HepG2 (cell line): Measurements from ENCODE around the gene STK4. TPM values are rescaled to one million over a fixed set of nuclear protein-coding genes. Genes with fewer than 3 reads are reported as not detected.

ENCODE experiments used
- AGO2 ChIP-seq: fragments of 200-400 bp; formaldehyde crosslinking; optimal IDR thresholded peaks from 2 replicates; pipeline ENCODE3; 2017; ENCODE audit warnings: mild to moderate bottlenecking, low read depth, low read length, moderate library complexity
- KLF16 ChIP-seq, 2 experiments: sonication (generic) in 1 of 2; formaldehyde crosslinking in 1 of 2; IDR thresholded peaks; 2 replicates each; pipeline versions ENCODE4 v1.6.1 to v1.8.0; 2016 to 2023; ENCODE audit warnings: missing genetic modification reagents in 2 of 2, missing compliant biosample characterization in 1 of 2
- MAFG ChIP-seq: sonication (generic); formaldehyde crosslinking; IDR thresholded peaks from 2 replicates; pipeline ENCODE4 v1.5.1; 2020; ENCODE audit warnings: mild to moderate bottlenecking, missing genetic modification reagents
- NFE2L1 ChIP-seq: sonication (generic); formaldehyde crosslinking; IDR thresholded peaks from 2 replicates; pipeline ENCODE4 v1.4.0; 2020; ENCODE audit warnings: missing genetic modification reagents, mild to moderate bottlenecking, borderline replicate concordance
- PAX8 ChIP-seq: sonication (generic); formaldehyde crosslinking; IDR thresholded peaks from 2 replicates; pipeline ENCODE4 v1.8.0; 2022; ENCODE audit warnings: mild to moderate bottlenecking, missing genetic modification reagents, borderline replicate concordance
- PITX1 ChIP-seq: sonication (generic); formaldehyde crosslinking; IDR thresholded peaks from 2 replicates; pipeline ENCODE4 v1.5.1; 2020; ENCODE audit warnings: mild to moderate bottlenecking, missing genetic modification reagents
- REXO4 ChIP-seq: sonication (generic); formaldehyde crosslinking; IDR thresholded peaks from 2 replicates; pipeline ENCODE4 v1.8.0; 2022; ENCODE audit warnings: missing genetic modification reagents, mild to moderate bottlenecking, borderline replicate concordance
- SMAD3 ChIP-seq: sonication (generic); formaldehyde crosslinking; IDR thresholded peaks from 2 replicates; pipeline ENCODE4 v1.4.0; 2020; ENCODE audit warnings: missing genetic modification reagents
- ZNF556 ChIP-seq: sonication (generic); formaldehyde crosslinking; IDR thresholded peaks from 2 replicates; pipeline ENCODE4 v1.4.0; 2020; ENCODE audit warnings: mild to moderate bottlenecking, missing genetic modification reagents, borderline replicate concordance
- ZNF577 ChIP-seq: sonication (generic); formaldehyde crosslinking; IDR thresholded peaks from 2 replicates; pipeline ENCODE4 v1.4.0; 2020; ENCODE audit warnings: mild to moderate bottlenecking, low read depth, missing genetic modification reagents, borderline replicate concordance
- ZNF782 ChIP-seq: sonication (generic); formaldehyde crosslinking; IDR thresholded peaks from 2 replicates; pipeline ENCODE4 v1.4.0; 2020; ENCODE audit warnings: missing genetic modification reagents, mild to moderate bottlenecking, borderline replicate concordance
- ZSCAN22 ChIP-seq: sonication (generic); formaldehyde crosslinking; IDR thresholded peaks from 2 replicates; pipeline ENCODE4 v1.4.0; 2020; ENCODE audit warnings: mild to moderate bottlenecking, missing genetic modification reagents
- polyA plus RNA-seq, 8 experiments: library from polyadenylated mRNA; depleted of rRNA in 3 of 8; stranded (reverse) in 7 of 8; unstranded in 1 of 8; fragments of >200 nt; fragmentation: Illumina TruSeq in 4 of 8; extraction: Trizol in 4 of 8; gene quantifications; 2 replicates each; pipeline versions ENCODE4 v1.2.1 to v1.2.3, GENCODE V29; 2011 to 2016; ENCODE audit warnings: low read depth in 4 of 8, missing spikeins in 1 of 8, mixed read lengths in 1 of 8; ENCODE audit not compliant: insufficient read depth in 1 of 8
- total RNA-seq, 5 experiments: library from RNA; depleted of rRNA; stranded (reverse); fragments of >200 nt; fragmentation: Illumina TruSeq; extraction: Trizol; gene quantifications; 2 replicates each; pipeline ENCODE4 v1.2.3, GENCODE V29; 2016; ENCODE audit warnings: low read depth in 1 of 5
- TF ChIP-seq, protein P1 (sequence below): sonication (generic); formaldehyde crosslinking; IDR thresholded peaks from 2 replicates; pipeline ENCODE4 v1.5.1; 2020; ENCODE audit warnings: mild to moderate bottlenecking, missing genetic modification reagents
- TF ChIP-seq, protein P2 (sequence below): sonication (generic); formaldehyde crosslinking; conservative IDR thresholded peaks from 2 replicates; pipeline ENCODE4 v1.4.0; 2020; ENCODE audit warnings: missing genetic modification reagents
- TF ChIP-seq, protein P3 (sequence below): sonication (generic); formaldehyde crosslinking; IDR thresholded peaks from 2 replicates; pipeline ENCODE4 v1.8.0; 2022; ENCODE audit warnings: mild to moderate bottlenecking, missing genetic modification reagents, borderline replicate concordance
- TF ChIP-seq, protein P4 (sequence below): sonication (generic); formaldehyde crosslinking; IDR thresholded peaks from 2 replicates; pipeline ENCODE4 v1.4.0; 2020; ENCODE audit warnings: mild to moderate bottlenecking, missing genetic modification reagents
- TF ChIP-seq, protein P5 (sequence below): sonication (generic); formaldehyde crosslinking; IDR thresholded peaks from 2 replicates; pipeline ENCODE4 v1.4.0; 2020; ENCODE audit warnings: missing genetic modification reagents, borderline replicate concordance

STK4 gene
- total and polyA plus RNA-seq, 2 of the 13 experiments (the other 11 are each of a cell fraction or from before 2014, with no cell fraction given): 25.6 to 38.3 TPM

DNA sequence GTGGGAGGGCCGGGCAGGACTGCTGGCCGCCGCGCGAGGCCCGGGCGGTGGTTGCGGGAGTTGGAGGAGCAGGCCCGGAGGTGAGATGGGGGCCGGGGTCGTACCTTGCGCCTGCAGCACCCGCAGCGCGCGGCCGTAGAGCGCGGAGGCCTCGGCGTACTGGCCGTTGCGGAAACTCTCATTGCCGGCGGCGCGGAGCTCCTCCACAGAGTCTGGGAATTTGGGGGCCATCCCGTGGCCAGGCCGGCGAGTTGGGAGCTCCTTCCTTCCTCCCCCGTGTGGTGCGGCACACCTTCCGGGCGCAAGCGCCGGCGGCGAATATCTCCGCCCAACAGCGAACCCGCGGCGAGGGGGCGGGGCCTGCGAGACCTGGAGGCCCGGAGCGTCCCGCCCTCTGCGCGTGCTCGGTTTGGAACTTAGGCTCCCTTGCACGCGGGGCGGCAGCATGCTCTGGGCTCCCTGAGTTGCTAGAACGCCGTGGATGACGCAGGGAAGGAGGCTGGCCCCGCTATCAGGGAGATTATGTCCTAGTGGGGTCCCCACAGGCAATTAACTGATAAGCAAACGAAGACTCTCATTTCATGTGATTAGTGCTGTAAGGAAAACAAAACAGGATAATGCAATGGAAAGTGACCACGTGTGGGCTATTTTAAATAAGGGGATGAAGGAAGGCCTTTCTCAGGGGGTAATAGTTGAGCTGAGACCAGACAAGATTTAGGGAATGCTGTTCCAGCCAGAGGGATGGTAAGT is 6.0 kb upstream of the STK4 start, which contains the start of gene TOMM34 (continued):
- TF ChIP-seq, protein P1, sequence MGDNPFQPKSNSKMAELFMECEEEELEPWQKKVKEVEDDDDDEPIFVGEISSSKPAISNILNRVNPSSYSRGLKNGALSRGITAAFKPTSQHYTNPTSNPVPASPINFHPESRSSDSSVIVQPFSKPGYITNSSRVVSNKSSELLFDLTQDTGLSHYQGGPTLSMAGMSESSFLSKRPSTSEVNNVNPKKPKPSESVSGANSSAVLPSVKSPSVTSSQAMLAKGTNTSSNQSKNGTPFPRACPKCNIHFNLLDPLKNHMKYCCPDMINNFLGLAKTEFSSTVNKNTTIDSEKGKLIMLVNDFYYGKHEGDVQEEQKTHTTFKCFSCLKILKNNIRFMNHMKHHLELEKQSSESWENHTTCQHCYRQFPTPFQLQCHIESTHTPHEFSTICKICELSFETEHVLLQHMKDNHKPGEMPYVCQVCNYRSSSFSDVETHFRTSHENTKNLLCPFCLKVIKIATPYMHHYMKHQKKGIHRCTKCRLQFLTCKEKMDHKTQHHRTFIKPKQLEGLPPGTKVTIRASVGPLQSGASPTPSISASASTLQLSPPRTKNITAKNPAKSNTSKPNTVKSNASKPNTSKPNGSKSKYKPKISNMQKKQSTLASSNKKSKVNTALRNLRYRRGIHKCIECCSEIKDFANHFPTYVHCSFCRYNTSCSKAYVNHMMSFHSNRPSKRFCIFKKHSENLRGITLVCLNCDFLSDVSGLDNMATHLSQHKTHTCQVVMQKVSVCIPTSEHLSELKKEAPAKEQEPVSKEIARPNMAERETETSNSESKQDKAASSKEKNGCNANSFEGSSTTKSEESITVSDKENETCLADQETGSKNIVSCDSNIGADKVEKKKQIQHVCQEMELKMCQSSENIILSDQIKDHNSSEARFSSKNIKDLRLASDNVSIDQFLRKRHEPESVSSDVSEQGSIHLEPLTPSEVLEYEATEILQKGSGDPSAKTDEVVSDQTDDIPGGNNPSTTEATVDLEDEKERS (CRISPR knock-in tag): peak; percentile 80
- TF ChIP-seq ZNF782 (peak; percentile 98; the same call in 1 of the 2 replicates), ZNF577 (CRISPR knock-in tag) (0 out of 2 replicates have a peak, but pooled peaks have one; percentile 44), REXO4 (CRISPR knock-in tag) (peak; percentile 98), ZSCAN22 (CRISPR knock-in tag) (peak; percentile 69; the same call in 1 of the 2 replicates), MAFG (CRISPR knock-in tag) (no peak), KLF16 (CRISPR knock-in tag; IDR thresholded peaks at IDR 0.05) (peak in 1 of 2 experiments; percentile 98; a peak in 3 of 4 replicates), ZNF556 (CRISPR knock-in tag) (peak; percentile 97), AGO2 (peak; percentile 94), SMAD3 (no peak; the same call in none of the 2 replicates), PITX1 (CRISPR knock-in tag) (peak; percentile 86), PAX8 (CRISPR knock-in tag) (peak; percentile 83), NFE2L1 (CRISPR knock-in tag) (0 out of 2 replicates have a peak, but pooled peaks have one; percentile 52)
- TF ChIP-seq, protein P2, sequence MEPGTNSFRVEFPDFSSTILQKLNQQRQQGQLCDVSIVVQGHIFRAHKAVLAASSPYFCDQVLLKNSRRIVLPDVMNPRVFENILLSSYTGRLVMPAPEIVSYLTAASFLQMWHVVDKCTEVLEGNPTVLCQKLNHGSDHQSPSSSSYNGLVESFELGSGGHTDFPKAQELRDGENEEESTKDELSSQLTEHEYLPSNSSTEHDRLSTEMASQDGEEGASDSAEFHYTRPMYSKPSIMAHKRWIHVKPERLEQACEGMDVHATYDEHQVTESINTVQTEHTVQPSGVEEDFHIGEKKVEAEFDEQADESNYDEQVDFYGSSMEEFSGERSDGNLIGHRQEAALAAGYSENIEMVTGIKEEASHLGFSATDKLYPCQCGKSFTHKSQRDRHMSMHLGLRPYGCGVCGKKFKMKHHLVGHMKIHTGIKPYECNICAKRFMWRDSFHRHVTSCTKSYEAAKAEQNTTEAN (CRISPR knock-in tag): peak; percentile 96
- TF ChIP-seq, protein P3, sequence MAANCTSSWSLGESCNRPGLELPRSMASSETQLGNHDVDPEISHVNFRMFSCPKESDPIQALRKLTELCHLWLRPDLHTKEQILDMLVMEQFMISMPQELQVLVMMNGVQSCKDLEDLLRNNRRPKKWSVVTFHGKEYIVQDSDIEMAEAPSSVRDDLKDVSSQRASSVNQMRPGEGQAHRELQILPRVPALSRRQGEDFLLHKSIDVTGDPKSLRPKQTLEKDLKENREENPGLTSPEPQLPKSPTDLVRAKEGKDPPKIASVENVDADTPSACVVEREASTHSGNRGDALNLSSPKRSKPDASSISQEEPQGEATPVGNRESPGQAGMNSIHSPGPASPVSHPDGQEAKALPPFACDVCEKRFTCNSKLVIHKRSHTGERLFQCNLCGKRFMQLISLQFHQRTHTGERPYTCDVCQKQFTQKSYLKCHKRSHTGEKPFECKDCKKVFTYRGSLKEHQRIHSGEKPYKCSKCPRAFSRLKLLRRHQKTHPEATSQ (CRISPR knock-in tag): peak; percentile 86; the same call in 1 of the 2 replicates
- TF ChIP-seq, protein P4, sequence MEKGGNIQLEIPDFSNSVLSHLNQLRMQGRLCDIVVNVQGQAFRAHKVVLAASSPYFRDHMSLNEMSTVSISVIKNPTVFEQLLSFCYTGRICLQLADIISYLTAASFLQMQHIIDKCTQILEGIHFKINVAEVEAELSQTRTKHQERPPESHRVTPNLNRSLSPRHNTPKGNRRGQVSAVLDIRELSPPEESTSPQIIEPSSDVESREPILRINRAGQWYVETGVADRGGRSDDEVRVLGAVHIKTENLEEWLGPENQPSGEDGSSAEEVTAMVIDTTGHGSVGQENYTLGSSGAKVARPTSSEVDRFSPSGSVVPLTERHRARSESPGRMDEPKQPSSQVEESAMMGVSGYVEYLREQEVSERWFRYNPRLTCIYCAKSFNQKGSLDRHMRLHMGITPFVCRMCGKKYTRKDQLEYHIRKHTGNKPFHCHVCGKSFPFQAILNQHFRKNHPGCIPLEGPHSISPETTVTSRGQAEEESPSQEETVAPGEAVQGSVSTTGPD (CRISPR knock-in tag): peak; percentile 79; the same call in 1 of the 2 replicates
- TF ChIP-seq, protein P5, sequence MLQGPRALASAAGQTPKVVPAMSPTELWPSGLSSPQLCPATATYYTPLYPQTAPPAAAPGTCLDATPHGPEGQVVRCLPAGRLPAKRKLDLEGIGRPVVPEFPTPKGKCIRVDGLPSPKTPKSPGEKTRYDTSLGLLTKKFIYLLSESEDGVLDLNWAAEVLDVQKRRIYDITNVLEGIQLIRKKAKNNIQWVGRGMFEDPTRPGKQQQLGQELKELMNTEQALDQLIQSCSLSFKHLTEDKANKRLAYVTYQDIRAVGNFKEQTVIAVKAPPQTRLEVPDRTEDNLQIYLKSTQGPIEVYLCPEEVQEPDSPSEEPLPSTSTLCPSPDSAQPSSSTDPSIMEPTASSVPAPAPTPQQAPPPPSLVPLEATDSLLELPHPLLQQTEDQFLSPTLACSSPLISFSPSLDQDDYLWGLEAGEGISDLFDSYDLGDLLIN (CRISPR knock-in tag): 0 out of 2 replicates have a peak, but pooled peaks have one; percentile 62
